Measurements from ENCODE around the gene VSIR. TPM values are rescaled to one million over a fixed set of nuclear protein-coding genes. Genes with fewer than 3 reads are reported as not detected.

The VSIR gene
- total RNA-seq, 4 donors from 2014 or later = 34.7 to 83.6 (median 61.6) TPM

DNA sequence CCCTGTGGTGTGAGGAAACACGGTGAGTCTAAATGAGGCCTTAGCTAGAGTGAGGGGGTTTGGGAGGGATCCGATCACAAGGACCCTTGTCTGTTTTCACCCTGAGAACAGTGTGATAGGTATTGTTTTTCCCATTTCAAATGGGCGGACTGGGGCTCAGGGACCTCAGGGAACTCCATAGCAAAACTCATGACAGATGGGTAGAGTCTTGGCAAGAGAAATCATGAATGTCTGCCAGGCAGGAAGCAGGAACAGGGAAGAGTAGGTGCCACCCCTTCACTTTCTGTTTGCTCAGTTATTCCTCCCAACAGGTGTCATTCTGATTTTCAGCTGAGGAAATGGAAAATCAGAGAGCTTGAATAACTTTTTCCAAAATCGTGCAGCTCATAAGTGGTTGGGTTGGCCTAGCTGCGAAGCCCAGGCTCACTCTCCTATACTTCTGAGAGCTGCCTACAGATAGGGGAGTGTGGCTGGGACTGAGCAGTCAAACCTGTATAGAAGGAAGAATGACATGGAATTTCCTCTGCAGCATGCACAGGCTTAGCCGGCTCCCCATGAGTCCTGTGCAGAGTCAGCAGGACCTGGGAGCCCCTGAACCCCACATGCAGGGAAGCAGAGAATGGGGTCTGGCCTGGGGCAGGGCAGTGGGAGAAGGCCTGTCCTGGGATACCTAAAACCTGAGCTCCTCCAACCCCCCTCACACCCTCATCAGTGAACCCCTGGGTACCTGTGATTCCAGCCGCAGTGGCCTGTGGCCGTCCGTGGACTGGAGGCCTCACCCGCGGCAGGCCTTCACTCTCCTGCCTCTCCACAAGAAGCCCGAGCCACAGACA, 36.1 kb downstream of the VSIR start:
- no peak for ATAC-seq
- Histone ChIP-seq H3K4me1 (peaks cover 0 to 35% (median 0%) of the 10 kb centered on the region in 3 donors), H3K27ac (peak overlapping the region in 2 of 4 donors; percentile 28 to 37), H3K27me3 (no peaks in the 10 kb centered on the region), H3K9me3 (no peaks in the 10 kb centered on the region), H3K4me3 (no peak overlapping the region), H3K36me3 (peaks cover 0 to 10% of the 10 kb centered on the region in 2 donors)
- no peak for TF ChIP-seq POLR2AphosphoS5 (IDR thresholded peaks at IDR 0.05)
- no peak for TF ChIP-seq POLR2A (IDR thresholded peaks at IDR 0.05)
- TF ChIP-seq EP300 (IDR thresholded peaks at IDR 0.05) = no peak
- TF ChIP-seq, protein P1, sequence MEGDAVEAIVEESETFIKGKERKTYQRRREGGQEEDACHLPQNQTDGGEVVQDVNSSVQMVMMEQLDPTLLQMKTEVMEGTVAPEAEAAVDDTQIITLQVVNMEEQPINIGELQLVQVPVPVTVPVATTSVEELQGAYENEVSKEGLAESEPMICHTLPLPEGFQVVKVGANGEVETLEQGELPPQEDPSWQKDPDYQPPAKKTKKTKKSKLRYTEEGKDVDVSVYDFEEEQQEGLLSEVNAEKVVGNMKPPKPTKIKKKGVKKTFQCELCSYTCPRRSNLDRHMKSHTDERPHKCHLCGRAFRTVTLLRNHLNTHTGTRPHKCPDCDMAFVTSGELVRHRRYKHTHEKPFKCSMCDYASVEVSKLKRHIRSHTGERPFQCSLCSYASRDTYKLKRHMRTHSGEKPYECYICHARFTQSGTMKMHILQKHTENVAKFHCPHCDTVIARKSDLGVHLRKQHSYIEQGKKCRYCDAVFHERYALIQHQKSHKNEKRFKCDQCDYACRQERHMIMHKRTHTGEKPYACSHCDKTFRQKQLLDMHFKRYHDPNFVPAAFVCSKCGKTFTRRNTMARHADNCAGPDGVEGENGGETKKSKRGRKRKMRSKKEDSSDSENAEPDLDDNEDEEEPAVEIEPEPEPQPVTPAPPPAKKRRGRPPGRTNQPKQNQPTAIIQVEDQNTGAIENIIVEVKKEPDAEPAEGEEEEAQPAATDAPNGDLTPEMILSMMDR (IDR thresholded peaks at IDR 0.05) = no peak
- WGBS, 2 donors (ENCODE audit: low coverage in 1 of 2) = 84 to 86% methylated on average over 5 to 9 of the region's 12 CpGs

DNA sequence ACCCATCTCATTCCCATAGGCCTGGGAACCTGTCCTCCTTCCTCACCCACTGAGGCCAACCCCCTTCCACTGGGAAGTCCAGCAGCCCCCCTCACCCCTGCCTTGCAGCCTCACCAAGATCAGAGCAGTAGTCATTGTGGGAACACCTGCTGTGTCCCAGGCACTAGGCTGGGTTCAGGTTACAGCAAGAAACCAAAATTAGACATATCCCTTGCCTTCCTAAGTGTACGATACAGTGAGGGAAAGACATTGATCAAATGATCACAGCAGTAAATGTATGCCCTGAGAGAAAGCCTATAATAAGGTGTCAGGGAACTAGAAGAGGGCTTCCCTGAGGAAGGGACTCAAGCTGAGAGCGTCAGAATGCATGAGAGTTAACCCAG, 36.8 kb downstream of the VSIR start:
- ATAC-seq = no peak
- TF ChIP-seq EP300 (IDR thresholded peaks at IDR 0.05) (no peak), POLR2AphosphoS5 (IDR thresholded peaks at IDR 0.05) (no peak)
- TF ChIP-seq, protein P1 (IDR thresholded peaks at IDR 0.05) = no peak
- Histone ChIP-seq H3K36me3 (peaks cover 0 to 4% of the 10 kb centered on the region in 2 donors), H3K27ac (peak overlapping the region in 2 of 4 donors; percentile 1 to 31), H3K27me3 (no peaks in the 10 kb centered on the region), H3K4me1 (peaks cover 0 to 35% (median 0%) of the 10 kb centered on the region in 3 donors), H3K4me3 (no peak overlapping the region), H3K9me3 (no peaks in the 10 kb centered on the region)
- 40 to 89% methylated on average over 1 of the region's 2 CpGs for WGBS, 2 donors (ENCODE audit: low coverage in 1 of 2)

DNA sequence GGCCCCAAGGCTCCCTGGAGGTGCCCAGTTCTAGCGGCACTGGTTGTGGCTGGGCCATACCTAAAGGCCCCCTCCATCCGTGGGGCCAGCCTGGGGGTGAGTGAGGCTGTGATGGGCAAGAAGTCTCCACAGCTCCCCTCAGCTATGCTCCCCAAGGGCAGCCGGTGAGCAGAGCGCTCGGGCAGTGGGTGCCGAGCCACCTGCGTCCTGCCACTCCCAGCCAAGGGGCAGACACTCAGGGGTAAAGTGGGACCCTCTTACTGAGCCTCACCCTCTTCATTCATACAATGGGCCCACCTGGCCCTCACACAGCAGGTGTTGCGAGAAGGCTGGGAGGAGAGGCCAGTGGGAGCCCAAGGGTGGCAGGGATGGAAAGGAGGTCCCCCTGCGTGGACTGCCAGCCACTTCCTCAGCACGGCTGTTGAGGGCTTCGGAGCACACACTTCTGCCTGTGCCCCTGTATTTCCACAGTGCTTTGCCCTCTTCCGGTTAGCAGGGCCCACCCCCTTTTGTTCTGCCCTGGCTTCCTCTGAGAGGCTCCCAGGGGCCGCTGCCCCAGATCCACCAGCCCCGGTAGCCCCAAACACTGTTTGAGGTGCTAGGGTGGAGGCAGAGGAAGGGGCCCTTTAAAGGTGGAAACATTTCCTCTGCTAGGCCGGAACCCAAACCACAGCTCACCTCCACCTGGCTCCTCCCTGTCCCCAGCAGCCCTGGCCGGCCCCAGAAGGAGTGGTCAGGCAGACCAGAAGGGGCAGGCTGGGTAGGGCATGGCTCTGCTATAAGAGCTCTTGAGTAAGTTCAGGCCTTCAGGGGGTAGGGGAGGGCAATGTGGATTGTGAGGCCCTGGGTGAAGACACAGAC, 37.4 kb downstream of the VSIR start:
- WGBS, 2 donors (ENCODE audit: low coverage in 1 of 2) = 53 to 96% methylated on average over 3 to 4 of the region's 16 CpGs
- Histone ChIP-seq H3K27me3 (no peaks in the 10 kb centered on the region), H3K36me3 (peaks cover 0 to 4% of the 10 kb centered on the region in 2 donors), H3K9me3 (no peaks in the 10 kb centered on the region), H3K4me3 (no peak overlapping the region), H3K27ac (peak overlapping the region in 2 of 4 donors; percentile 1 to 31), H3K4me1 (peaks cover 0 to 35% (median 0%) of the 10 kb centered on the region in 3 donors)
- no peak for TF ChIP-seq EP300 (IDR thresholded peaks at IDR 0.05)
- TF ChIP-seq POLR2AphosphoS5 (IDR thresholded peaks at IDR 0.05) = no peak
- TF ChIP-seq, protein P1 (IDR thresholded peaks at IDR 0.05) = no peak
- TF ChIP-seq POLR2A (IDR thresholded peaks at IDR 0.05) = no peak
- peak; percentile 24 for ATAC-seq

DNA sequence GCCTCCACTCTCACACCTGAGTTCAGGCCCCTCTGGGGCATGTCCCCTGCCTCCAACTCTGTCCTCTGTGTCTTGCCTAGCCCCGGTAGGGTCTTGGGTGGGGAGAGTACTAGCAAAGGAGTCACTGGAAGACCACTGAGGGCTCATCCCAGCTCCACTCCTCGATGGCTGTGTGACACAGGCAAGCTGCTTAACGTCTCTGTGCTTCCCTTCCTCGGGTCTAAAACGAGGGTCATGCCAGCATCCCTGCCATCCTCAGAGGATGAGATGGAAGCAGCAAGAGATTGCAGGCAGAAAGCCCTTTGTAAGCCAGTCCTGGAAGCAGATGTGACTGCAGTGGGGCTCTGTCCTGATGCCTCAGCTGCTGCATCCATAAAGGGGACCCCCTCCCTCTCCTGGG, 38.5 kb downstream of the VSIR start:
- H3K27ac ChIP-seq = no peak overlapping the region
- no peaks in the 10 kb centered on the region for H3K27me3 ChIP-seq

DNA sequence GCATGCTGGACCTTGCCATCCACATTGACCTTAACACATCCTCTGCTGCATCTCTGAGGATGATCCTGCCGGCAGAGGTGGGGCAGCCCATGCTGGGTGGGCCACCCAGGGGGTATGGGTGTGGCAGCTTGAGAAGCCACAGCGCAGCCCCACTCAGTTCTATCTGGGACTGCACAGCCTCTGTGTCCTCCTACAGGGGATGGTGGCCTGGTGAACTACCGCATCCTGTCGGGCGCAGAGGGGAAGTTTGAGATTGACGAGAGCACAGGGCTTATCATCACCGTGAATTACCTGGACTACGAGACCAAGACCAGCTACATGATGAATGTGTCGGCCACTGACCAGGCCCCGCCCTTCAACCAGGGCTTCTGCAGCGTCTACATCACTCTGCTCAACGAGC, 41.5 kb downstream of the VSIR start:
- no peak for ATAC-seq
- Histone ChIP-seq H3K27ac (no peak overlapping the region), H3K4me3 (no peak overlapping the region), H3K4me1 (peaks cover 0 to 43% (median 25%) of the 10 kb centered on the region in 3 donors), H3K36me3 (peaks cover 0 to 4% of the 10 kb centered on the region in 2 donors), H3K9me3 (no peaks in the 10 kb centered on the region), H3K27me3 (no peaks in the 10 kb centered on the region)
- WGBS, 2 donors (ENCODE audit: low coverage in 1 of 2) = 60 to 80% methylated on average over 1 to 2 of the region's 12 CpGs
- TF ChIP-seq POLR2AphosphoS5 (IDR thresholded peaks at IDR 0.05) = no peak
- TF ChIP-seq, protein P1 (IDR thresholded peaks at IDR 0.05) = no peak
- no peak for TF ChIP-seq EP300 (IDR thresholded peaks at IDR 0.05)

More for the DNA sequence above, 38.5 kb downstream of the VSIR start:
- Histone ChIP-seq H3K4me3 (no peak overlapping the region), H3K36me3 (peaks cover 0 to 4% of the 10 kb centered on the region in 2 donors), H3K4me1 (peaks cover 0 to 26% (median 0%) of the 10 kb centered on the region in 3 donors), H3K9me3 (no peaks in the 10 kb centered on the region)
- WGBS, 2 donors (ENCODE audit: low coverage in 1 of 2) = 80% methylated on average over 1 of the region's 5 CpGs; no CpG with 5 or more reads in 1 of the 2 donors
- no peak for ATAC-seq
- TF ChIP-seq POLR2AphosphoS5 (IDR thresholded peaks at IDR 0.05) (no peak), POLR2A (IDR thresholded peaks at IDR 0.05) (no peak)
